Stimulated activated CD8-positive, alpha-beta memory T cell treated with anti-CD3 and anti-CD28 coated beads, Interleukin-4, amount 100 ng/mL, for 4 hours (primary cell): ENCODE measurements around the gene IMMP2L.

Experiments used
- DNase-seq, 2 donors: peaks; one replicate each; pipeline ENCODE4 v3.0.0-alpha.2; 2020; ENCODE audit warnings: low read depth in 2 of 2, low spot score in 1 of 2

Gene IMMP2L

GRCh38 chr7:111400088-111400487 lies 162.2 kb downstream of the IMMP2L start:
- no peak for DNase-seq

- no peak for DNase-seq
These were observed 167.4 kb downstream of the IMMP2L start for GRCh38 chr7:111394891-111395290.

GRCh38 chr7:111393011-111393754 lies 169.1 kb downstream of the IMMP2L start:
- DNase-seq, result no peak

- no peak for DNase-seq
These were observed 170.0 kb downstream of the IMMP2L start for GRCh38 chr7:111392294-111392693.

GRCh38 chr7:111390000-111390399 lies 172.3 kb downstream of the IMMP2L start:
- no peak for DNase-seq

DNA sequence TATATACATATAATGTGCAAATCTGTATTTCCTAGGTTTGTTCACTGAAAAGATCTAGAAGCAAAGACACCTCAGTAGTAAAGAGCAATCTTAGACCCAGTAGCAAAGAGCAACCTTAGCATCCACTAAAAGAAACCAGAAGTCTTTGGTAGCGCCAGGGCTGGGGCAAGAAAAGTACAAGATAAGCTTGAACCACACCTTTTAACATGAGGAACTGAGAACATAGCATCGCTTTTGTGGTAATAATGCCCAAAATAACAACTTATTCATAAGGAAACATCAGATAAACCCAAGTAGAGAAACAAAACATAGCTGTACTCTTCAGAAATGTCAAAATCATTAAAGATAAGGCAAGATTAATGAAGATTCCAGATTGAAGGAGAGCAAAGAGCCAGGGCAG lies 173.4 kb downstream of the IMMP2L start:
- DNase-seq, result no peak

- no peak for DNase-seq
These were observed 174.3 kb downstream of the IMMP2L start for GRCh38 chr7:111388016-111388415.

GRCh38 chr7:111384065-111384891 lies 178.0 kb downstream of the IMMP2L start:
- DNase-seq, result no peak

DNA sequence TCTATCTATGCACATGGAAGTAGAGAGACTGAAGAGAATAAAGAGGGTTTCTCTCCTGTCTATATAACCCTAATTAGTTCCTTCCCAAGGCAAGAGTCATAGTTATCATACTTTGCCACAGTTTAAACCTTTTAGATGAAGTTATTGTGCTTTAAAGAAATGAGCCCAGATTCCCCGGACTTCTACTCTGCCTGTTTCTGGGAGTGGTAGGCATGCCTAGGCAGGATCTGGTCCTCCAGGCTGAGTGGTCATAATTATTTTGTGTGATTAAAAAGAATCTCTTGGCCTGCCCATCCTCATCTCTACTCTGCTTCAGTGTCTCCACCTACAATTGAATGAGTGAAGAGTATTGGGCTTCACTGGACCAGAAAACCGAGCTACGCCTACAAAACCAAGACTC lies 179.2 kb downstream of the IMMP2L start:
- DNase-seq, result no peak

DNA sequence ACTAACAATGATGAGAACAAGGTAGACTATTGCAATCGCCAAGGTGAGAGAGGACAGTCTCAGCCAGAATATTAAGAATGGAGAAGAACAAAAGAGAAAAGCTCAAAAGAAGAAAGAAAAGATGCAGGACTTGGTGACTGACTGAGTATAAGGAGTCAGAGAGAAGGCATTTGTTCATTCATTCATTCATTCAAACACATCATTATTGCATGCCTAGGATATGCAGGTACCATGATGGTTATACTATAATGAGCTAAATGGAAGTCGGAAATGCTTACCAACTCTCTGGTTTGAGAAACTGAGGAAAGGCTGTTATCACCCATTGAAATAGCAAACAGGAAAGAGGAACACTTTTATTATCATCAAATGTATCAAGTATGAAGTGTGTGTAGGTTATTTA lies 180.7 kb downstream of the IMMP2L start:
- DNase-seq, result no peak

GRCh38 chr7:111380945-111381344 lies 181.3 kb downstream of the IMMP2L start:
- no peak for DNase-seq

- no peak for DNase-seq
These were observed 188.3 kb downstream of the IMMP2L start for GRCh38 chr7:111374027-111374426.

DNA sequence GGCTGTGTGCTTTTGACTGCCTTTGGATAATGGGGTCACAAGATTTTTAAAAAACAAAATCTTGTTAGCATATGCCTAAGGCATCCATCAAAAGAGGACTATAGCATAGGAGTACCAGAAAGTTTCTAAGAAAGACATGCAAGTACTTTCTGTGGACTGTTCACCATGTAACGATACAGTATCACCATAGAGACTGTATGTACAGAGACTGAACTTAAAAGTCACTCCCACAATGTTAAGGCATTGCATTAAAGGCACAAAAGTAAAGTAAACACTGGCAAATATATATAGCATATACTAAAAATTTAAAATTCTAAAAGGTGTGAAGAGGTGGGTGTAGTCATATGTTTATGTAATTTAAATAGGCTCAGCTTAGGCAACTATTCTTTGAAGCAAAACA lies 190.9 kb downstream of the IMMP2L start:
- DNase-seq, result no peak

GRCh38 chr7:111370002-111370401 lies 192.3 kb downstream of the IMMP2L start:
- DNase-seq, result no peak

- DNase-seq, result no peak
These were observed 193.8 kb downstream of the IMMP2L start for GRCh38 chr7:111368381-111369065.

- DNase-seq, result no peak
These were observed 197.9 kb downstream of the IMMP2L start for GRCh38 chr7:111364413-111364812.

DNA sequence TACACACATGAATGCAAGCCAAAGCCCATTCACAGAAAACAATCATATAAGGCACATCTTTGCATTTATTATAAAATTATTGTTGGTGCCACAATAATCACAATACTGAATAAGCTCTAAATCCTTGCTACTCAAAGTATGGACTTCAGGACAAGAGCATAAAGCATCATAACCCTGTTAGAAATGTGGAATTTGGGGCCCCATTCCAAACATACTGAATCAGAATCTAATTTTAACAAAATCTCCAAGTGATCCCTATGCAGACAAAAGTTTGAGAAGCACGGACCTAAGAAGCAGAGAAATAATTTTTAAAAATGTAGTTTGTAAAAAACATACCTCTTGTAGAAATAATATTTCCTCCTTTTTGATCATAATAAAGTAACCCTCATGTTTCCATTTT lies 199.2 kb downstream of the IMMP2L start:
- DNase-seq, result no peak

- no peak for DNase-seq
These were observed 199.7 kb downstream of the IMMP2L start for GRCh38 chr7:111362506-111363054.

DNA sequence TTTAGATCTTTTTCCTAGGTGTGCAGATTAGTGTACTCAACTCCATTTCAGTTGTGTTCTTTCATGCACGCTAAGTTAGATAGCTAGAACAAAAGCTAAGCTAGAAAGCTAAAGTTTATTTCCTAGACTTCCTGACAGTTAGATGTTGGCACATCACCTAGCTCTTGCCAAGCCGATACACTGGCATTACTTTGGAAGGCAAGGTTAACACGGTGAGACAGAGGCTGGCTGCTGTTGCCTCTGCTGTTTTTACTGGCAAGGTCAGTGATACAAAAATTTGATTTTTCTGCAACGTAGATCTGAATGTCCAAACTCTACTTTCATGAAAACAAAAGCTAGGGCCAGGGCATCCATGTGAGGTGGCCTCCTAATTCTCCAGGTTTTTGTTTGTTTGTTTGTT lies 203.4 kb downstream of the IMMP2L start:
- DNase-seq, result no peak

DNA sequence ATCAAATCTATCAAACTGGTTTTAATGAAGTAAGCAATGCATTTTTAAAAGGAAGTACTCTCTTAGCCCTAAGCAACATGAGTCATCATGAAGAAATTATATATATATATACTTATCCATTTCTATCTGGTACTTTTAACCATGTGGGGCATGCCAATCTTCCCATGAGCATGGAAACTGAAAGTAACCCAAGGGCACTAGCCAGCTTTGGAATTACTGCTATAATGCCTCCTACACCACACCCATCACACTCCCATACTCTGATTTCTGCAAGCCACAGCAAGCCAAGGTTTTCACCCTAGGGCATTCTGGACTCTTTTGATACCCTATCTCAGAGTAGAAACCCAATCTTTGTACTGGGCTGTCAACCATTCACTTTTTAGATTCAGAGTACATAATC lies 204.6 kb downstream of the IMMP2L start:
- DNase-seq, result no peak

DNA sequence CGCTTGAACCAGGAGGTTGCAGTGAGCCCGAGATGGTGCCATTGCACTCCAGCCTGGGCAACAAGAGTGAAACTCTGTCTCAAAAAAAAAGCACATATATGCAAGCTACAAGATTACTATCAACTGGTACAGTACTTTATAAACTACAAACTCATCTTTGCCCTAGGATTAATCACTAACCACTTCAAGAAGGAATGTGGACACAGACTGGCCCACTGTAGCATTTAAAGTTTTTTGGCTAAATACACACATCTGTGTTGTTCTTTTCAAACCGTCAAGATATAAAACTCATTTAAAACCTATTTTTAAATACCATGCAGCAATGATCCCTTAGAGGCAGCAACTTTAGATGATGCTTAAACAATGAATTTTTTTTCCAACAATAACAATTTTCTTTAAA lies 205.4 kb downstream of the IMMP2L start:
- DNase-seq, result no peak

DNA sequence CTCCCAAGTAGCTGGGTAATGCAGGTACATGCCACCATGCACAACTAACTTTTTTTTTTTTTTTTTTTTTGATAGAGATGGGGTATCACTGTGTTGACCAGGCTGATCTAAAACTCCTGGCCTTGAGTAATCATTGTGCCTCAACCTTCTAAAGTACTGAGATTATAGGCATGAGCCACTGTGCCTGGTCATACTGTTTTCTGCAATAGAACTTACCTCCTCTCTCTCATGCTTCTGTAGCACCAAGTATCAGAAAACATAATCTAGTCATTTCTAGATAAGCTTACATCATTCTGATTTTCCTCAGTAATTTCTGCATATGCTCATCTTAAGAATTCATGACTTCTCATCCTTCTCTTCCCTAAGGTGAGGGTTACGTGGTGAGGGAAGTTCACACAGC lies 210.0 kb downstream of the IMMP2L start:
- no peak for DNase-seq
